SK-N-SH treated with all-trans-retinoic acid at 6 μM for 48 hours (cell line): ENCODE measurements around the gene SMAD6.

Experiments
- ATAC-seq: fragments of 200-7000 bp; cut with Tn5 transposase; 3 replicates; pipeline ENCODE4 v1.9.1; 2020; ENCODE audit warnings: mild to moderate bottlenecking, moderate library complexity
- BACH2 ChIP-seq: fragments of 250-450 bp; sonication (Bioruptor Pico); IDR thresholded peaks from 2 replicates; pipeline ENCODE4 v1.9.0; 2021; ENCODE audit warnings: mild to moderate bottlenecking, borderline replicate concordance
- CREB5 ChIP-seq: fragments of 250-450 bp; sonication (Bioruptor Pico); IDR thresholded peaks from 2 replicates; pipeline ENCODE4 v1.5.1; 2020; ENCODE audit warnings: low read depth, mild to moderate bottlenecking, moderate library complexity
- CSDC2 ChIP-seq: fragments of 250-450 bp; sonication (Bioruptor Pico); IDR thresholded peaks from 2 replicates; pipeline ENCODE4 v1.5.0; 2020; ENCODE audit warnings: mild to moderate bottlenecking, moderate library complexity
- ESRRG ChIP-seq: fragments of 250-450 bp; sonication (Bioruptor Pico); IDR thresholded peaks from 2 replicates; pipeline ENCODE4 v1.6.1; 2021; ENCODE audit warnings: mild to moderate bottlenecking
- GLIS3 ChIP-seq: fragments of 250-450 bp; sonication (Bioruptor Pico); IDR thresholded peaks from 2 replicates; pipeline ENCODE4 v1.5.0; 2020; ENCODE audit warnings: mild to moderate bottlenecking, moderate library complexity
- ISL1 ChIP-seq: fragments of 250-450 bp; sonication (Bioruptor Pico); IDR thresholded peaks from 2 replicates; pipeline ENCODE4 v2.1.2; 2022; ENCODE audit warnings: mild to moderate bottlenecking, moderate library complexity
- OSR1 ChIP-seq: fragments of 250-450 bp; sonication (Bioruptor Pico); IDR thresholded peaks from 2 replicates; pipeline ENCODE4 v1.8.0; 2022; ENCODE audit warnings: moderate library complexity, mild to moderate bottlenecking, inconsistent platforms
- PATZ1 ChIP-seq: fragments of 250-450 bp; sonication (Bioruptor Pico); IDR thresholded peaks from 2 replicates; pipeline ENCODE4 v1.8.0; 2020; ENCODE audit warnings: mild to moderate bottlenecking, moderate library complexity, borderline replicate concordance
- POU6F1 ChIP-seq: fragments of 250-450 bp; sonication (Bioruptor Pico); IDR thresholded peaks from 2 replicates; pipeline ENCODE4 v1.8.0; 2021; ENCODE audit warnings: low read depth, mild to moderate bottlenecking, moderate library complexity, borderline replicate concordance
- PPARA ChIP-seq: fragments of 250-450 bp; sonication (Bioruptor Pico); IDR thresholded peaks from 2 replicates; pipeline ENCODE4 v1.5.0; 2020; ENCODE audit warnings: mild to moderate bottlenecking, borderline replicate concordance
- RARB ChIP-seq: fragments of 250-450 bp; sonication (Bioruptor Pico); IDR thresholded peaks from 2 replicates; pipeline ENCODE4 v1.8.0; 2021; ENCODE audit warnings: mild to moderate bottlenecking, moderate library complexity
- SNAI2 ChIP-seq: fragments of 250-450 bp; sonication (Bioruptor Pico); IDR thresholded peaks from 2 replicates; pipeline ENCODE4 v1.5.0; 2020; ENCODE audit warnings: mild to moderate bottlenecking, moderate library complexity
- TCF4 ChIP-seq: fragments of 250-450 bp; sonication (Bioruptor Pico); IDR thresholded peaks from 2 replicates; pipeline ENCODE4 v1.8.0; 2021; ENCODE audit warnings: mild to moderate bottlenecking, moderate library complexity, borderline replicate concordance
- TOX ChIP-seq: fragments of 250-450 bp; sonication (Bioruptor Pico); IDR thresholded peaks from 2 replicates; pipeline ENCODE4 v1.8.0; 2021; ENCODE audit warnings: mild to moderate bottlenecking, moderate library complexity, borderline replicate concordance
- TSHZ2 ChIP-seq: fragments of 250-450 bp; sonication (Bioruptor Pico); IDR thresholded peaks from 2 replicates; pipeline ENCODE4 v1.5.0; 2020; ENCODE audit warnings: mild to moderate bottlenecking, moderate library complexity
- ZC3H10 ChIP-seq: fragments of 250-450 bp; sonication (Bioruptor Pico); IDR thresholded peaks from 2 replicates; pipeline ENCODE4 v1.5.1; 2021; ENCODE audit warnings: mild to moderate bottlenecking, moderate library complexity
- ZFP3 ChIP-seq: fragments of 250-450 bp; sonication (Bioruptor Pico); IDR thresholded peaks from 2 replicates; pipeline ENCODE4 v1.5.0; 2020; ENCODE audit warnings: mild to moderate bottlenecking, moderate library complexity
- ZFP30 ChIP-seq: fragments of 450-650 bp; formaldehyde crosslinking; IDR thresholded peaks from 2 replicates; pipeline ENCODE4 v1.5.0; 2022; ENCODE audit warnings: mild to moderate bottlenecking, moderate library complexity
- ZNF565 ChIP-seq: fragments of 450-650 bp; formaldehyde crosslinking; conservative IDR thresholded peaks from 2 replicates; pipeline ENCODE4 v1.5.0; 2020; ENCODE audit warnings: low read depth, mild to moderate bottlenecking, moderate library complexity
- ZNF70 ChIP-seq: fragments of 450-650 bp; formaldehyde crosslinking; IDR thresholded peaks from 2 replicates; pipeline ENCODE4 v1.5.0; 2020; ENCODE audit warnings: mild to moderate bottlenecking, moderate library complexity
- ZNF8 ChIP-seq: fragments of 450-650 bp; formaldehyde crosslinking; IDR thresholded peaks from 2 replicates; pipeline ENCODE4 v1.5.0; 2020; ENCODE audit warnings: mild to moderate bottlenecking, moderate library complexity

Gene SMAD6

DNA sequence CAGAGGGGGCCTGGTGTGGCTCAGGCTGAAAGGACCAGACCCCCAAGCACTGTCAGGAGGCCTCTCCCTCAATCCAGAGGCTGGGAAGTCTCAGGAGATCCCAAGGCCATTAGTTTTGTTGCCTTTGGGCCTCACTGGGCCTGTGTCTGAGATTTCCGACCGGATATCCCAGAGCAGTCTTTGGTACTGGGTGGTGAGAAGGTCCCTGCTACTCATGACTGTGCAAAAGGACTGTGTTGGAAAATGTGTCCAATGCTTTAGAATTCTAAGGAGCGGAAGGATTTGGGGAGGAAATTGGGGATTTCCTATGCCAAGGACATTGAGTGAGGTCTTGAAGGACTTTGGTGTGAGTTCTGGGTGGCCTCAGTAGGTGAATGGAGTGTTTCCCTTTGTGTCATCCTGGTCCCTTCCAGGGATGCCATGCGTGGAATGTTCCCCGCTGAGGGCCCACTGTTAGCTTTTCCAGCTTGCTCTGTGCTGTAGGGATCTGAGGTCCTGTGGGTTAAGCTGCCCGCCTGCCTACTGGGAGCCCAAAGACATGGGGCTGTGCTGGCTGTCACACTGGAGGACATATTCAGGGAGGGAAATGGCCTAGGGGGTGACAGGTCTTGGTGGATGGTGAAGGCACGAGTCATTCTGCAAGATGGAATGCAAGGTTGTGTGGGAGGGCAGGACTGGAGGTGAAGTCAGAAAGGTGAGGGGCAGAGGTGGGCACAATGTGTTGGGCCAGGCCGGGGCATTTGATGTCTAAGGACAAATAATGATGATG lies 16.4 kb downstream of the SMAD6 start:
- TF ChIP-seq PATZ1 (CRISPR knock-in tag) (no peak), GLIS3 (no peak), ZC3H10 (CRISPR knock-in tag) (no peak), BACH2 (no peak), TOX (CRISPR knock-in tag) (no peak), ZFP30 (no peak), ISL1 (no peak), ZNF8 (CRISPR knock-in tag) (no peak)
- no peak for ATAC-seq

DNA sequence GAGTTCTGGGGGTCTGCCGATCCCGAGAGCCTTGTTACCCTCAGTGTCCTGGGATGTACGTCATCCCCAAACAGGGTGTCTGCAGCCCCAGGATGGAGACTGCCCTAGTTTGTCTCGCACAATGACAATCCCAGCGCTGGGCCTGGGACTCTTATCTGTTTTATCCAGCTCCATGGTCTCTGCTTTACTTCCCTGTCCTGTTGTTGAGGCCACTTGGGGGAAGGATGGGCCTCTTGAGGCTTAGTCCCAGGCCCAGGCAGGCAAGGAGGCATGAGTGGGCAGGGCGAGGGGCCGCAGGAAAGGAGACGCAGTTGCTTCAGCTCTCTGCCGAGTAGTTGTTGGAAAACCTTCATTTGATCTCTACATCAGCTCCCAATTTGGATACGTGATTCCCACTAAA lies 17.4 kb downstream of the SMAD6 start:
- ATAC-seq: no peak
- no peak for TF ChIP-seq CSDC2 (CRISPR knock-in tag)
- TF ChIP-seq ZNF70 (CRISPR knock-in tag): no peak
- no peak for TF ChIP-seq TOX (CRISPR knock-in tag)
- TF ChIP-seq PPARA (CRISPR knock-in tag): no peak
- no peak for TF ChIP-seq ZC3H10 (CRISPR knock-in tag)
- no peak for TF ChIP-seq ZFP30
- TF ChIP-seq GLIS3: no peak
- no peak for TF ChIP-seq TSHZ2
- TF ChIP-seq SNAI2 (CRISPR knock-in tag): no peak

DNA sequence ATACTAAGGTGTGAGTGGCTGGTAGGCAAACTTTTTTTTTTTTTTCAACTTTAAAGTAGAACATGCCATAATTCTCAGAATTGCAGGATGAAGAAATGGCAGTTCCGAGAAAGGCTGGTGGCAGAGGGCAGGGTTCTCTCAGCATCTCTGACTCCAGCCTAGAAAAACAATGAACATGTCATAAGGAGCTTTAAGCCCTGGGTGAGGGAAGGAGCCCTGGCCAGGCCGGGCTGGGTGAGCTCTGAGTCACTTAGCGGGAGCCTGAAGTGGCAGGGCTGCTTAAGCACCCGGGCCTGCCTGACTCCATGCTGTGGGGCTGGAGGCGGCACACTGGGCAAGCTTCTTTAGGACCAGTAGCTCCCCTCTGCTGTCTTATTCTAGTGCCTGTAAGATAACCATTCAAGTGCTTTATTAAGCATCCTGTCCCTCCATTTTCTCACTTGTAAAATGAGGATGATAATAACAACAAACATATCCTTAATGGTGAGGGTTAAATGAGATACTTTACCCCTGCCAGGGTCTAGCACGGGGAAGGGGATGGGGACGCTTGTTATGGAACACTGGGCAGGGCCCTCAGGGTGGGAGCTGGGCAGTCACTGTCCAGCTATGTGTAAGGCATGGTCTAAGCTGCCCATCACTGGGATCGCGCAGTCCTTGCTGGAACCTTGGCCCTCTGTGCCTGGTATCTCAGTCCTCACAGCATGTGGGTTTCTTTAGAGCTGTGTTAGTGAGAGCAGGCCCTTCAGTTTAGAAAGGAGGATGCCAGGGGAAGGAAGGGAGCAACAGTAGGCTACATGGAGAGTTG lies 18.4 kb downstream of the SMAD6 start:
- TF ChIP-seq ZNF70 (CRISPR knock-in tag) (peak; percentile 56; the same call in 1 of the 2 replicates), GLIS3 (no peak)
- ATAC-seq: peak; percentile 62

DNA sequence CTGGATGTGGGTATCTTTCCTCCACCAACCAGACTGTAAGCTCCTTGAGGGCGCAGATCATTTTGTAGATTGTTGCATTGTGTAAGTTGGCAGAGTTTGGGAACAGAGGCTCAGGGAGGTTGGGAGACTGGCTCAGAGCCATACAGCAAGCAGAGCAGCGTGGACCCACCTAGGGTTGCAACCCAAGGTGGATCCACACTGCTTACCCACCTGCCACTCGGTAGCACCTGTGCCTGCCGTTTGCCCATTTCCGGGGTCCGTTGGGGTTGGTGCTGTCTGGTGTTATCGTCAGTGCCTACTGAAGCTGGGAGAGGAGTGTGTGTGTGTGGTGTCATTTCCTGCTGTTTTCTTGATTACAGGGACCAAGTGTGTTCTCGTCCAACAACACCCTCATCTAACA lies 19.0 kb downstream of the SMAD6 start:
- TF ChIP-seq ZFP30: no peak
- TF ChIP-seq ZC3H10 (CRISPR knock-in tag): no peak
- no peak for TF ChIP-seq TOX (CRISPR knock-in tag)
- no peak for TF ChIP-seq POU6F1 (CRISPR knock-in tag)
- TF ChIP-seq ZFP3 (CRISPR knock-in tag): no peak
- no peak for TF ChIP-seq OSR1 (CRISPR knock-in tag)
- TF ChIP-seq ESRRG (CRISPR knock-in tag): no peak
- TF ChIP-seq TSHZ2: no peak
- TF ChIP-seq CREB5 (CRISPR knock-in tag): no peak
- TF ChIP-seq PPARA (CRISPR knock-in tag): no peak
- TF ChIP-seq SNAI2 (CRISPR knock-in tag): no peak
- TF ChIP-seq TCF4 (CRISPR knock-in tag): no peak
- no peak for TF ChIP-seq RARB
- no peak for TF ChIP-seq ZNF565 (CRISPR knock-in tag)
- no peak for TF ChIP-seq PATZ1 (CRISPR knock-in tag)
- TF ChIP-seq CSDC2 (CRISPR knock-in tag): no peak
- no peak for ATAC-seq
